ENCODE measurements around the gene ETFDH. TPM values are rescaled to one million over a fixed set of nuclear protein-coding genes. Genes with fewer than 3 reads are reported as not detected.
"Not testable (repeated sequence)": the region's sequence is repeated elsewhere in the genome, so short reads cannot be mapped to it uniquely, and the experiment has no call there.

The ETFDH gene
- total RNA-seq, 4 donors from 2014 or later = 27.3 to 58.8 (median 40.8) TPM

GRCh38 chr4:158739600-158739999 is 67.5 kb downstream of the ETFDH start:
- no peaks in the 10 kb centered on the region for H3K4me1 ChIP-seq
- H3K9me3 ChIP-seq = peaks cover 0 to 3% (median 0%) of the 10 kb centered on the region in 4 donors
- TF ChIP-seq CTCF (IDR thresholded peaks at IDR 0.05) (no peak), POLR2A (IDR thresholded peaks at IDR 0.05) (no peak), EP300 (IDR thresholded peaks at IDR 0.05) (no peak)
- H3K27ac ChIP-seq = no peak overlapping the region
- WGBS, 2 donors = 93% methylated on average over 2 of the region's 2 CpGs
- H3K36me3 ChIP-seq = no peaks in the 10 kb centered on the region
- no peaks in the 10 kb centered on the region for H3K27me3 ChIP-seq
- H3K4me3 ChIP-seq = no peak overlapping the region
- no peak for DNase-seq (ENCODE audit: low spot score in 2 of 2)

DNA sequence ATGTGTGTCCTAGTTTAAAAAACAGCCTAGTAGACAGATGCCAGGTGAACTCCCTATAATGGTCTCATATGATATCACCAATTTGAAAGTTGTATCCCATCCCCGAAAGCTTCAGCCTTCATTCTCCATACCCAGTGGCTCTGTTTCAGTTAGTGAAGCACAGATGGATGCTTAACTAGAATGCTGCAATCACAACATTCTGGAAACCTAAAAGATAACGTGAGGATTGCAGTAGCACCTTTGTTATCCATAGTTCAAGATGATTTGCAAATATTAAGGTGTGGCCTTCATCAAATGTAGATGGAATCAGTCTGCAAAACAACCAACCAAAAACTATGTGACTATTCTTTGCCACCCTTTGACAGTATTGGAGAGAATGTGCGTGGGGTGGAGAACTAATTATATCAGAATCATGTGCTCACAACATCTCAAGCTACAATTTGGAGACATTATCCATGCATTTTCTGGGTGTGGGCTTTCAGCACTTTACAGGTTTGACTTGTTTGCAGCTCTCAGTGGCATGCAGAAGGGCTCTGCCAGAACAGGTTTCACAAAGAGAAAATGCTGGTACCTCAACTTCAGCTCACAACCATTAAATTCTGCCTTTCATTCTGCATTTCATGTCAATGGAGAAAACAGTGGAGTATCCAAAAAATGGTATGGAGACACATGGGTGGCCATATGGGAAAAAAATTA is 69.4 kb downstream of the ETFDH start:
- Histone ChIP-seq H3K9me3 (peaks cover 0 to 5% (median 0%) of the 10 kb centered on the region in 4 donors), H3K36me3 (no peaks in the 10 kb centered on the region), H3K27me3 (no peaks in the 10 kb centered on the region), H3K27ac (no peak overlapping the region), H3K4me1 (no peaks in the 10 kb centered on the region), H3K4me3 (no peak overlapping the region)
- TF ChIP-seq POLR2A (IDR thresholded peaks at IDR 0.05) (no peak), CTCF (IDR thresholded peaks at IDR 0.05) (no peak), EP300 (IDR thresholded peaks at IDR 0.05) (no peak)
- WGBS, 2 donors = 79 to 90% methylated on average over 3 of the region's 3 CpGs
- DNase-seq (ENCODE audit: low spot score in 2 of 2) = no peak

- H3K9me3 ChIP-seq; DNase-seq (ENCODE audit: low spot score in 2 of 2); H3K27me3 ChIP-seq; H3K27ac ChIP-seq; H3K4me3 ChIP-seq; H3K36me3 ChIP-seq; H3K4me1 ChIP-seq: not testable (repeated sequence)
- 90 to 92% methylated on average over 2 to 11 of the region's 31 CpGs for WGBS, 2 donors
Measured at GRCh38 chr4:158746537-158746936, 74.4 kb downstream of the ETFDH start.

GRCh38 chr4:158750379-158750778 is 78.3 kb downstream of the ETFDH start:
- no peak for TF ChIP-seq EP300 (IDR thresholded peaks at IDR 0.05)
- no peak for TF ChIP-seq POLR2A (IDR thresholded peaks at IDR 0.05)
- no peak for TF ChIP-seq CTCF (IDR thresholded peaks at IDR 0.05)
- H3K27me3 ChIP-seq = no peaks in the 10 kb centered on the region
- no peak overlapping the region for H3K4me3 ChIP-seq
- WGBS, 2 donors = 23 to 24% methylated on average over 3 of the region's 3 CpGs
- no peak overlapping the region for H3K27ac ChIP-seq
- no peak for DNase-seq (ENCODE audit: low spot score in 2 of 2)
- H3K4me1 ChIP-seq = no peaks in the 10 kb centered on the region
- no peaks in the 10 kb centered on the region for H3K36me3 ChIP-seq
- H3K9me3 ChIP-seq = no peaks in the 10 kb centered on the region

DNA sequence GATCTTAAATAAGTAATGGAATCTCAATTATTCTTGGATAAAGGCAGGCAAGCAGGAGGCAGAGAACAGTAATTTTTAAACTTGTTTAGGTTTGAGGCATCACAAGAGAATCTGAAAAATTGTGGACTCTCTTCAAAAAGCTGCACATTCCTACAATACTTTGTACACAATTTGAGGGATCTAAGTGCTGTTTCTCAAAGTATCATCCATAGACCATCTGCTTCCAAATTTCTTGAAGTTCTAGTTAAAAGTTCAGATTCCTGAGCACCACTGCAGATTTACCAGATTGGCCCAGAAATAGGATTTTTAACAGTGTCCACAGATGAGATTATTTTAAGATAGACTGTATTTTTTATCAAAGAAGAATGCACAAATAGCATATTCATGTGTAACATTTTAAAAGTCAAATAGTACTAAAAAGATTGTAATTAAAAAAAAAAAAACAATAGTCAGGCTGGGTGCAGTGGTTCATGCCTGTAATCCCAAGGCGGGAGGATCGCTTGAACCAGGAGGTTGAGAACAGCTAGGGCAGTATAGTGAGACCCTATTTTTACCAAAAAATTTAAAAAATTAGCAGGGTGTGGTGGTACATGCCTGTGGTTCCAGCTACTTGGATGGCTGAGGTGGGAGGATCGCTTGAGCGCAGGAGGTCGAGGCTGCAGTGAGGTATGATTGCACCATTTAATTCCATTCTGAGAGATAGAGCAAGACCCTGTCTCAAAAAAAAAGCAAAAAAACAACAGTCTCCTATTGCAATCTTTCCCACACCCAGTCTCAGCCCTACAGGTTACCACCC is 82.5 kb downstream of the ETFDH start:
- TF ChIP-seq CTCF (IDR thresholded peaks at IDR 0.05) (no peak), POLR2A (IDR thresholded peaks at IDR 0.05) (no peak), EP300 (IDR thresholded peaks at IDR 0.05) (no peak)
- DNase-seq (ENCODE audit: low spot score in 2 of 2) = no peak
- no peaks in the 10 kb centered on the region for H3K4me1 ChIP-seq
- H3K4me3 ChIP-seq = no peak overlapping the region
- no peaks in the 10 kb centered on the region for H3K27me3 ChIP-seq
- no peaks in the 10 kb centered on the region for H3K36me3 ChIP-seq
- peaks cover 0 to 4% (median 0%) of the 10 kb centered on the region in 4 donors for H3K9me3 ChIP-seq
- no peak overlapping the region for H3K27ac ChIP-seq
- WGBS, 2 donors = 86% methylated on average over 5 of the region's 5 CpGs

DNA sequence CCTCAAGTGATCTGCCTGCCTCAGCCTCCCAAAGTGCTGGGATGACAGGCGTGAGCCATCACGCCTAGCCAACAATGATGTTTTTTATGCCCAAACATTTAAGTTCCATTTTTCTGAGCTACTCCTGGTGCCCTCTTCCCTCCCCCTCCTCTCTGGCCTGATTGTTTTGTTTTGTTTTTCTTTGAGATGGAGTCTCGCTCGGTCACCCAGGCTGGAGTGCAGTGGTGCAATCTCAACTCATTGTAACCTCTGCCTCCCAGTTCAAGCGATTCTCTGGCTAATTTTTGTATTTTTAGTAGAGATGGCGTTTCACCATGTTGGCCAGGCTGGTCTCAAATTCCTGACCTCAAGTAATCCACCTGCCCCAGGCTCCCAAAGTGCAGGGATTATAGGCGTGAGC is 83.7 kb downstream of the ETFDH start:
- not testable (repeated sequence) for H3K4me1 ChIP-seq; H3K27me3 ChIP-seq; H3K4me3 ChIP-seq; H3K36me3 ChIP-seq; H3K9me3 ChIP-seq; DNase-seq (ENCODE audit: low spot score in 2 of 2); H3K27ac ChIP-seq
- 90 to 96% methylated on average over 7 of the region's 7 CpGs for WGBS, 2 donors
